Neuronal stem cell (in vitro differentiated cells): ENCODE results near the gene ETV1.

Experiments used
- DNase-seq: peaks from one replicate; pipeline ENCODE4 v3.0.0-alpha.2; 2013; ENCODE audit warnings: low spot score
- H2AFZ ChIP-seq: one replicate; pipeline ENCODE4 v1.6.1; 2013; ENCODE audit warnings: mild to moderate bottlenecking, low read length, inconsistent platforms
- H2AK5ac ChIP-seq: 2 replicates; pipeline ENCODE4 v1.6.1; 2013; ENCODE audit warnings: low read depth, mild to moderate bottlenecking, inconsistent platforms, low read length, moderate library complexity, mixed read lengths
- H2BK120ac ChIP-seq: 2 replicates; pipeline ENCODE4 v1.6.1; 2013; ENCODE audit warnings: low read depth, mild to moderate bottlenecking, inconsistent platforms, low read length, moderate library complexity, mixed read lengths
- H2BK12ac ChIP-seq: one replicate; pipeline ENCODE4 v1.6.1; 2013; ENCODE audit warnings: low read length, inconsistent platforms
- H2BK15ac ChIP-seq: 2 replicates; pipeline ENCODE4 v1.6.1; 2013; ENCODE audit warnings: mild to moderate bottlenecking, low read length, inconsistent platforms, mixed read lengths
- H2BK5ac ChIP-seq: one replicate; pipeline ENCODE4 v1.6.1; 2013; ENCODE audit warnings: inconsistent platforms, mild to moderate bottlenecking, low read length, moderate library complexity
- H3K14ac ChIP-seq: one replicate; pipeline ENCODE4 v1.6.1; 2013; ENCODE audit warnings: low read length, inconsistent platforms
- H3K18ac ChIP-seq: 2 replicates; pipeline ENCODE4 v1.6.1; 2013; ENCODE audit warnings: low read length, inconsistent platforms
- H3K23ac ChIP-seq: 2 replicates; pipeline ENCODE4 v1.6.1; 2013; ENCODE audit warnings: low read depth, mild to moderate bottlenecking, mixed read lengths, low read length, inconsistent platforms; ENCODE audit not compliant: poor library complexity
- H3K27ac ChIP-seq: replicated peaks from 3 replicates; pipeline ENCODE4 v1.5.1; 2013; ENCODE audit warnings: low read length, inconsistent platforms
- H3K27me3 ChIP-seq, 3 experiments: 2 replicates each; pipeline ENCODE4 v1.6.1; 2013; ENCODE audit warnings: low read length in 3 of 3, mild to moderate bottlenecking in 2 of 3, inconsistent platforms in 1 of 3, low read depth in 1 of 3, mixed read lengths in 1 of 3, moderate library complexity in 1 of 3; ENCODE audit not compliant: control insufficient read depth in 3 of 3, insufficient read depth in 3 of 3
- H3K36me3 ChIP-seq, 2 donors: replicated peaks in 1 of 2; 2 replicates each; pipeline ENCODE4 v1.6.1; 2013; ENCODE audit warnings: low read length in 2 of 2; ENCODE audit not compliant: control insufficient read depth in 2 of 2, insufficient read depth in 2 of 2
- H3K4ac ChIP-seq: 2 replicates; pipeline ENCODE4 v1.6.1; 2013; ENCODE audit warnings: inconsistent platforms, mild to moderate bottlenecking, low read length, moderate library complexity
- H3K4me1 ChIP-seq, 2 donors: 1 replicate in 1 of 2; 2 replicates in 1 of 2; pipeline ENCODE4 v1.6.1; 2013; ENCODE audit warnings: low read length in 2 of 2, low read depth in 1 of 2; ENCODE audit not compliant: control insufficient read depth in 2 of 2, insufficient read depth in 1 of 2
- H3K4me2 ChIP-seq: one replicate; pipeline ENCODE4 v1.6.1; 2013; ENCODE audit warnings: mild to moderate bottlenecking, low read length, inconsistent platforms; ENCODE audit not compliant: insufficient read depth, poor library complexity, severe bottlenecking
- H3K4me3 ChIP-seq, 2 donors: 2 replicates each; pipeline ENCODE4 v1.5.1; 2013; ENCODE audit warnings: low read length in 2 of 2, mild to moderate bottlenecking in 2 of 2, inconsistent platforms in 1 of 2, moderate library complexity in 1 of 2
- H3K79me1 ChIP-seq: one replicate; pipeline ENCODE4 v1.6.1; 2013; ENCODE audit warnings: low read depth, mild to moderate bottlenecking, inconsistent platforms, low read length, moderate library complexity
- H3K9ac ChIP-seq: one replicate; pipeline ENCODE4 v1.6.1; 2013; ENCODE audit warnings: mild to moderate bottlenecking, low read depth, low read length, inconsistent platforms; ENCODE audit not compliant: poor library complexity
- H3K9me3 ChIP-seq, 2 donors: replicated peaks in 1 of 2; 2 replicates each; pipeline versions ENCODE3 to v1.6.1; 2013; ENCODE audit warnings: low read length in 2 of 2, mild to moderate bottlenecking in 2 of 2, inconsistent platforms in 1 of 2, low read depth in 1 of 2, mixed read lengths in 1 of 2, moderate library complexity in 1 of 2; ENCODE audit not compliant: control insufficient read depth in 2 of 2, insufficient read depth in 1 of 2
- H4K8ac ChIP-seq: one replicate; pipeline ENCODE4 v1.6.1; 2013; ENCODE audit warnings: low read depth, mild to moderate bottlenecking, inconsistent platforms, low read length, moderate library complexity
- H4K91ac ChIP-seq: one replicate; pipeline ENCODE4 v1.6.1; 2013; ENCODE audit warnings: low read length, low read depth, mild to moderate bottlenecking, inconsistent platforms; ENCODE audit not compliant: poor library complexity
- WGBS, 2 donors: extraction: QIAGEN DNeasy Blood & Tissue Kit; methylation state at CpG; one replicate each; pipeline ENCODE4 v1.1.7; 2013; ENCODE audit warnings: missing lambda C conversion rate in 2 of 2, mixed read lengths in 1 of 2; ENCODE audit not compliant: insufficient read length in 2 of 2, insufficient replicate concordance in 1 of 2; ENCODE audit errors: extremely low coverage in 2 of 2; 5-methylcytosine and 5-hydroxymethylcytosine counted together

Gene ETV1

GRCh38 chr7:13990319-13990983 is 985 bp upstream of the ETV1 start:
- H3K23ac ChIP-seq = no peak overlapping the region
- H3K4me3 ChIP-seq = peak overlapping the region; percentile 58 to 78
- peak overlapping the region; percentile 84 for H3K18ac ChIP-seq
- H3K9me3 ChIP-seq = no peaks in the 10 kb centered on the region
- peak overlapping the region; percentile 14 for H2BK5ac ChIP-seq
- H2AFZ ChIP-seq = peak overlapping the region; percentile 70
- no peak overlapping the region for H2BK12ac ChIP-seq
- H4K91ac ChIP-seq = peak overlapping the region; percentile 41
- H3K14ac ChIP-seq = no peak overlapping the region
- no peak overlapping the region for H2BK120ac ChIP-seq
- no peaks in the 10 kb centered on the region for H3K27me3 ChIP-seq
- H3K4me1 ChIP-seq = peaks cover 5 to 15% of the 10 kb centered on the region in 2 donors
- H3K27ac ChIP-seq = peak overlapping the region; percentile 87
- H3K4me2 ChIP-seq = peak overlapping the region; percentile 69
- no peak overlapping the region for H4K8ac ChIP-seq
- H2BK15ac ChIP-seq = no peak overlapping the region
- no peaks in the 10 kb centered on the region for H3K79me1 ChIP-seq
- H3K36me3 ChIP-seq = peaks cover 0 to 4% of the 10 kb centered on the region in 2 donors
- peak overlapping the region; percentile 65 for H3K9ac ChIP-seq
- no CpG with 5 or more reads among the region's 24 CpGs for WGBS, 2 donors
- H2AK5ac ChIP-seq = no peak overlapping the region
- peak; percentile 66 for DNase-seq
- no peak overlapping the region for H3K4ac ChIP-seq

GRCh38 chr7:13989949-13990305 is 461 bp upstream of the ETV1 start:
- no peak overlapping the region for H3K14ac ChIP-seq
- no CpG with 5 or more reads among the region's 13 CpGs for WGBS, 2 donors
- no peak overlapping the region for H4K8ac ChIP-seq
- peak overlapping the region; percentile 90 for H2BK5ac ChIP-seq
- H2BK15ac ChIP-seq = no peak overlapping the region
- H3K27ac ChIP-seq = peak overlapping the region; percentile 87
- H2BK12ac ChIP-seq = no peak overlapping the region
- H3K4me2 ChIP-seq = peak overlapping the region; percentile 69
- H2BK120ac ChIP-seq = no peak overlapping the region
- H3K79me1 ChIP-seq = no peaks in the 10 kb centered on the region
- no peak overlapping the region for H3K4ac ChIP-seq
- no peaks in the 10 kb centered on the region for H3K9me3 ChIP-seq
- H3K36me3 ChIP-seq = peaks cover 0 to 8% of the 10 kb centered on the region in 2 donors
- peak overlapping the region; percentile 70 for H2AFZ ChIP-seq
- H3K23ac ChIP-seq = no peak overlapping the region
- H3K9ac ChIP-seq = peak overlapping the region; percentile 39
- H3K18ac ChIP-seq = peak overlapping the region; percentile 91
- peaks cover 5 to 20% of the 10 kb centered on the region in 2 donors for H3K4me1 ChIP-seq
- no peak for DNase-seq
- H4K91ac ChIP-seq = no peak overlapping the region
- peak overlapping the region; percentile 58 to 78 for H3K4me3 ChIP-seq
- H3K27me3 ChIP-seq = no peaks in the 10 kb centered on the region
- H2AK5ac ChIP-seq = no peak overlapping the region

- Histone ChIP-seq H4K8ac (no peak overlapping the region), H3K9me3 (no peaks in the 10 kb centered on the region), H3K4me2 (peak overlapping the region; percentile 50), H2AK5ac (no peak overlapping the region), H3K4me1 (peaks cover 5 to 24% of the 10 kb centered on the region in 2 donors), H3K14ac (no peak overlapping the region), H2AFZ (peak overlapping the region; percentile 70), H3K4me3 (peak overlapping the region; percentile 58 to 86), H4K91ac (no peak overlapping the region), H3K36me3 (peaks cover 0 to 8% of the 10 kb centered on the region in 2 donors), H3K79me1 (no peaks in the 10 kb centered on the region), H3K9ac (no peak overlapping the region), H3K18ac (no peak overlapping the region), H3K27me3 (no peaks in the 10 kb centered on the region), H3K27ac (peak overlapping the region; percentile 95), H3K4ac (no peak overlapping the region), H2BK15ac (no peak overlapping the region), H2BK5ac (no peak overlapping the region), H2BK12ac (no peak overlapping the region), H3K23ac (no peak overlapping the region), H2BK120ac (no peak overlapping the region)
- DNase-seq = peak; percentile 50
- no CpG with 5 or more reads among the region's 5 CpGs for WGBS, 2 donors
Observed at GRCh38 chr7:13988731-13989125, 738 bp downstream of the ETV1 start.

DNA sequence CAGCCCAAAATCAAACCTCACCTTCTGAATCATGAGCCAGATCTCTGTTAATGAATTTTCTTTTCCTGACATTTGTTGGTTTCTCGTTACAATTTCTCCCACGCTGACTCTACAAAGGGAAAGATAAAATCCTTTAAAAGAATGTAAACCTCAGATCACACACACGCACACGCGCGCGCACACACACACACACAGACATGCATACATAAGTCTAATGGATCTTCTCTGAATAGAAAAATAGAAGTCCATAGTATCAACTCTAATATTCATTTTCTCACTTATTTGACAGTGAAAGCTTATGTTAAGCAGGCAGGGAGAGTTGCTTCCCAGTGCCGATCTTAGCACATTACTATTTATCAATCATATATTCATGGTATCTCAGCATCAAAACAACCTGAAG is 1.4 kb downstream of the ETV1 start:
- Histone ChIP-seq H3K14ac (no peak overlapping the region), H3K9me3 (no peaks in the 10 kb centered on the region), H3K4me3 (peak overlapping the region; percentile 58 to 73), H3K18ac (no peak overlapping the region), H4K91ac (no peak overlapping the region), H3K9ac (no peak overlapping the region), H3K36me3 (peaks cover 0 to 9% of the 10 kb centered on the region in 2 donors), H2BK5ac (no peak overlapping the region), H3K23ac (no peak overlapping the region), H3K27ac (peak overlapping the region; percentile 54), H3K27me3 (no peaks in the 10 kb centered on the region), H3K4me2 (peak overlapping the region; percentile 37), H2BK12ac (no peak overlapping the region), H3K4me1 (peaks cover 3 to 24% of the 10 kb centered on the region in 2 donors), H2BK15ac (no peak overlapping the region), H2BK120ac (no peak overlapping the region), H2AK5ac (no peak overlapping the region), H2AFZ (peak overlapping the region; percentile 70), H3K79me1 (no peaks in the 10 kb centered on the region), H4K8ac (no peak overlapping the region), H3K4ac (no peak overlapping the region)
- WGBS, 2 donors = no CpG with 5 or more reads among the region's 8 CpGs
- no peak for DNase-seq
